ENCODE data around the gene HMGN4. TPM values are rescaled to one million over a fixed set of nuclear protein-coding genes. Genes with fewer than 3 reads are reported as not detected.

HMGN4 gene
- total and polyA plus RNA-seq, 9 of the 15 experiments (the other 6 are each of a cell fraction or from before 2014, with no cell fraction given), result 35.4 to 134 (median 94.1) TPM

GRCh38 chr6:26594730-26595632 is 56.8 kb downstream of the HMGN4 start (continued):
- 0 out of 2 replicates have a peak, but pooled peaks have one; percentile 14 for TF ChIP-seq BACH1 (tag; IDR thresholded peaks at IDR 0.05)
- no peak for TF ChIP-seq CBX1 (IDR thresholded peaks at IDR 0.05; ENCODE audit: low read depth)
- no peak for TF ChIP-seq SRSF1 (IDR thresholded peaks at IDR 0.05; ENCODE audit: low read depth, low read length)
- peak; percentile 28; the same call in 1 of the 2 replicates for TF ChIP-seq MAFG (tag; conservative IDR thresholded peaks at IDR 0.05)
- TF ChIP-seq ZNF324 (CRISPR knock-in tag; IDR thresholded peaks at IDR 0.05), result no peak
- 0 out of 4 replicates have a peak, but pooled peaks of 1 of the 2 experiments have one; percentile 38 for TF ChIP-seq MAZ (CRISPR knock-in tag; conservative IDR thresholded peaks at IDR 0.05 in 1 of 2, IDR thresholded peaks at IDR 0.05 in 1 of 2)
- no peak for TF ChIP-seq CLOCK (CRISPR knock-in tag; IDR thresholded peaks at IDR 0.05; ENCODE audit: borderline replicate concordance)
- TF ChIP-seq NFXL1 (CRISPR knock-in tag; IDR thresholded peaks at IDR 0.05), result no peak
- no peak for TF ChIP-seq SMAD3 (CRISPR knock-in tag; conservative IDR thresholded peaks at IDR 0.05)
- no peak for TF ChIP-seq ILK (tag; IDR thresholded peaks at IDR 0.05; ENCODE audit: borderline replicate concordance, low read depth)
- peak; percentile 73 for TF ChIP-seq BCOR (IDR thresholded peaks at IDR 0.05)
- no peak for TF ChIP-seq MAFF (IDR thresholded peaks at IDR 0.05; ENCODE audit: low read length)
- peak; percentile 17; the same call in 1 of the 2 replicates for TF ChIP-seq HDGF (IDR thresholded peaks at IDR 0.05)
- peak; percentile 70 for TF ChIP-seq GTF2E2 (tag; IDR thresholded peaks at IDR 0.05)
- peak in 1 of 2 experiments; percentile 69 for TF ChIP-seq NCOA2 (IDR thresholded peaks at IDR 0.05; ENCODE audit: partially characterized antibody in 2 of 2)
- peak; percentile 82; the same call in 1 of the 2 replicates for TF ChIP-seq ZNF764 (CRISPR knock-in tag; IDR thresholded peaks at IDR 0.05; ENCODE audit: low read depth)
- 0 out of 2 replicates have a peak, but pooled peaks have one; percentile 15 for TF ChIP-seq SMARCA4 (IDR thresholded peaks at IDR 0.05)
- TF ChIP-seq ZBTB33 (CRISPR knock-in tag; IDR thresholded peaks at IDR 0.05), result no peak; the same call in 1 of the 2 replicates
- TF ChIP-seq ZNF384 (IDR thresholded peaks at IDR 0.05; ENCODE audit: low read depth, low read length), result no peak
- no peak for TF ChIP-seq E2F6 (IDR thresholded peaks at IDR 0.05; ENCODE audit: borderline replicate concordance in 1 of 2, extremely low read depth in 1 of 2, insufficient read depth in 1 of 2, insufficient read length in 1 of 2, low read depth in 1 of 2, low read length in 1 of 2, poor library complexity in 1 of 2, severe bottlenecking in 1 of 2)
- no peak for TF ChIP-seq ATF4 (CRISPR knock-in tag; IDR thresholded peaks at IDR 0.05)

Data from K562 (cell line).